PC-9 (cell line): ENCODE measurements around the gene CTNND2. TPM values are rescaled to one million over a fixed set of nuclear protein-coding genes. Genes with fewer than 3 reads are reported as not detected.

Source experiments
- BruUV-seq: library from RNA; stranded (reverse); fragments of 400-500 nt; replicated peaks from 2 replicates; lab custom pipeline; 2021; lab: Mats Ljungman, UMichigan
- CTCF ChIA-PET: fragments of 300-600 bp; sonication (Branson Sonifier 250); formaldehyde crosslinking; loops from one replicate; lab custom pipeline; 2022; ENCODE audit warnings: antibody characterized with exemption; lab: Charles Lee
- POLR2A ChIA-PET: fragments of 300-600 bp; sonication (Branson Sonifier 250); formaldehyde crosslinking; loops from one replicate; lab custom pipeline; 2022; ENCODE audit warnings: antibody characterized with exemption; ENCODE audit not compliant: unreplicated experiment; lab: Charles Lee
- DNase-seq, 2 experiments: peaks; one replicate each; pipeline versions ENCODE4 v3.0.0 to v3.0.0-alpha.2; 2015 to 2022; ENCODE audit warnings: mixed read lengths in 1 of 2
- H2AFZ ChIP-seq: fragments of 200-600 bp; sonication (generic); 2 replicates; pipeline ENCODE4 v1.8.1; 2017; ENCODE audit warnings: antibody characterized with exemption
- H3F3A ChIP-seq: fragments of 200-600 bp; sonication (generic); 2 replicates; pipeline ENCODE4 v1.8.1; 2017; ENCODE audit warnings: antibody characterized with exemption, mild to moderate bottlenecking, low read depth; ENCODE audit not compliant: insufficient read depth
- H3K27ac ChIP-seq: fragments of 200-600 bp; sonication (generic); 2 replicates; pipeline ENCODE4 v1.6.1; 2016; ENCODE audit warnings: mixed run types
- H3K27me3 ChIP-seq: fragments of 200-600 bp; sonication (generic); 2 replicates; pipeline ENCODE4 v1.6.1; 2016; ENCODE audit warnings: low read depth, mixed run types; ENCODE audit not compliant: insufficient read depth
- H3K36me3 ChIP-seq: fragments of 200-600 bp; sonication (generic); 2 replicates; pipeline ENCODE4 v1.6.1; 2016; ENCODE audit warnings: low read depth, mixed run types
- H3K4me1 ChIP-seq: fragments of 200-600 bp; sonication (generic); replicated peaks from 2 replicates; pipeline ENCODE4 v1.6.1; 2016; ENCODE audit warnings: mixed run types; ENCODE audit not compliant: insufficient read depth
- H3K4me2 ChIP-seq: fragments of 200-600 bp; sonication (generic); 2 replicates; pipeline ENCODE4 v1.6.1; 2017; ENCODE audit warnings: mixed run types
- H3K4me3 ChIP-seq: fragments of 200-600 bp; sonication (generic); 2 replicates; pipeline ENCODE4 v1.6.1; 2016; ENCODE audit warnings: mixed run types
- H3K79me2 ChIP-seq: fragments of 200-600 bp; sonication (generic); 2 replicates; pipeline ENCODE4 v1.6.1; 2017; ENCODE audit warnings: low read depth, mixed run types
- H3K9me2 ChIP-seq: fragments of 200-600 bp; sonication (generic); 2 replicates; pipeline ENCODE4 v1.8.1; 2017; ENCODE audit warnings: mild to moderate bottlenecking; ENCODE audit not compliant: insufficient read depth
- H3K9me3 ChIP-seq: fragments of 200-600 bp; sonication (generic); 2 replicates; pipeline ENCODE4 v1.8.1; 2016; ENCODE audit warnings: low read depth; ENCODE audit not compliant: insufficient read depth
- H4K20me1 ChIP-seq: fragments of 200-600 bp; sonication (generic); 2 replicates; pipeline ENCODE4 v1.8.1; 2017; ENCODE audit not compliant: insufficient read depth
- EZH2 ChIP-seq: fragments of 200-600 bp; sonication (generic); IDR thresholded peaks from 2 replicates; pipeline ENCODE4 v1.8.0; 2017; ENCODE audit warnings: antibody characterized with exemption, low read depth
- intact Hi-C: fragments of 100-400 bp; cut with micrococcal nuclease; formaldehyde crosslinking; loops from one replicate; pipeline ENCODE4 v1.10.0; 2022; ENCODE audit not compliant: unreplicated experiment
- total RNA-seq: library from RNA; stranded (reverse); gene quantifications from 2 replicates; pipeline ENCODE4 v1.2.3, GENCODE V29; 2021
- TF ChIP-seq, protein P1 (sequence below): fragments of 200-600 bp; sonication (generic); conservative IDR thresholded peaks from 2 replicates; pipeline ENCODE4 v1.6.1; 2017; ENCODE audit warnings: mixed run types, antibody characterized with exemption, mild to moderate bottlenecking, moderate library complexity

CTNND2 gene
- total RNA-seq, 1 experiment from 2014 or later: not detected

DNA sequence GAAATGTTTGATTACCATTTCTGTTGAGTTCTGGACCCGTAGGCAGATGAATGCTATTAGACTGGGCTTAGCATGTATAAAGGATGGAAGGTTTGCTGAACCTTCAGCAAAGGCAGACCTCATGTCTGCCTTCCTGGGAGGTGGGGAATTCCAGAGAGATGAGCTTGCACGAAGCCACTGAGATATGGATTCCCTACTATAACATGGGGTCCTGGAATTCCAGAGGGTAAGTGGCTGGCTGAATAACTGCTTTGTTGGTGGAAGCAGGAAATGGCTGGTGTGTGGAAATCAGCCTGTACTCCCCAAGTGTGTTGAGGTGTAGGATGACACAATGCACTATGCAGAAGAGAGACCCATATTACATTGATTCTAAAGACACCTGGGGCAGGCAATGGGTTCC, 526.4 kb downstream of the CTNND2 start:
- H3K4me3 ChIP-seq: no peak overlapping the region
- no peaks in the 10 kb centered on the region for H3K36me3 ChIP-seq
- H4K20me1 ChIP-seq: no peaks in the 10 kb centered on the region
- no peaks in the 10 kb centered on the region for H3F3A ChIP-seq
- ChIA-PET POLR2A (interaction anchor here (0.7 kb wide), 1 partner anchor 32 kb away, joined by 9 read pairs; no protein-coding TSS in a partner anchor), CTCF (no interaction called here)
- no peak for TF ChIP-seq EZH2
- TF ChIP-seq, protein P1, sequence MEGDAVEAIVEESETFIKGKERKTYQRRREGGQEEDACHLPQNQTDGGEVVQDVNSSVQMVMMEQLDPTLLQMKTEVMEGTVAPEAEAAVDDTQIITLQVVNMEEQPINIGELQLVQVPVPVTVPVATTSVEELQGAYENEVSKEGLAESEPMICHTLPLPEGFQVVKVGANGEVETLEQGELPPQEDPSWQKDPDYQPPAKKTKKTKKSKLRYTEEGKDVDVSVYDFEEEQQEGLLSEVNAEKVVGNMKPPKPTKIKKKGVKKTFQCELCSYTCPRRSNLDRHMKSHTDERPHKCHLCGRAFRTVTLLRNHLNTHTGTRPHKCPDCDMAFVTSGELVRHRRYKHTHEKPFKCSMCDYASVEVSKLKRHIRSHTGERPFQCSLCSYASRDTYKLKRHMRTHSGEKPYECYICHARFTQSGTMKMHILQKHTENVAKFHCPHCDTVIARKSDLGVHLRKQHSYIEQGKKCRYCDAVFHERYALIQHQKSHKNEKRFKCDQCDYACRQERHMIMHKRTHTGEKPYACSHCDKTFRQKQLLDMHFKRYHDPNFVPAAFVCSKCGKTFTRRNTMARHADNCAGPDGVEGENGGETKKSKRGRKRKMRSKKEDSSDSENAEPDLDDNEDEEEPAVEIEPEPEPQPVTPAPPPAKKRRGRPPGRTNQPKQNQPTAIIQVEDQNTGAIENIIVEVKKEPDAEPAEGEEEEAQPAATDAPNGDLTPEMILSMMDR: no peak
- intact Hi-C loops: no loop called here
- H3K9me2 ChIP-seq: no peaks in the 10 kb centered on the region
- BruUV-seq: no TSS peak
- no peak overlapping the region for H3K27ac ChIP-seq
- H3K4me1 ChIP-seq: no peaks in the 10 kb centered on the region
- no peak for DNase-seq
- H3K4me2 ChIP-seq: no peak overlapping the region
- no peaks in the 10 kb centered on the region for H3K79me2 ChIP-seq
- H3K27me3 ChIP-seq: peaks cover 46% of the 10 kb centered on the region
- H2AFZ ChIP-seq: no peak overlapping the region
- no peaks in the 10 kb centered on the region for H3K9me3 ChIP-seq

GRCh38 chr5:11372191-11372590, 532.1 kb downstream of the CTNND2 start:
- Histone ChIP-seq H2AFZ (no peak overlapping the region), H3K4me3 (no peak overlapping the region), H3K9me3 (no peaks in the 10 kb centered on the region), H3F3A (no peaks in the 10 kb centered on the region), H4K20me1 (no peaks in the 10 kb centered on the region), H3K36me3 (no peaks in the 10 kb centered on the region), H3K4me2 (no peak overlapping the region), H3K4me1 (no peaks in the 10 kb centered on the region), H3K27me3 (peaks cover 10% of the 10 kb centered on the region; the same call in 1 of the 2 replicates), H3K79me2 (no peaks in the 10 kb centered on the region), H3K9me2 (no peaks in the 10 kb centered on the region), H3K27ac (no peak overlapping the region)
- ChIA-PET POLR2A (no interaction called here), CTCF (no interaction called here)
- TF ChIP-seq, protein P1: no peak
- TF ChIP-seq EZH2: no peak
- intact Hi-C loops: no loop called here
- DNase-seq: no peak
- BruUV-seq: no TSS peak

GRCh38 chr5:11371021-11371420, 533.2 kb downstream of the CTNND2 start:
- Histone ChIP-seq H3K27me3 (peaks cover 13% of the 10 kb centered on the region; the same call in 1 of the 2 replicates), H3K36me3 (no peaks in the 10 kb centered on the region), H3K9me3 (no peaks in the 10 kb centered on the region), H3K79me2 (no peaks in the 10 kb centered on the region), H3K4me2 (no peak overlapping the region), H3K4me1 (no peaks in the 10 kb centered on the region), H3F3A (no peaks in the 10 kb centered on the region), H3K27ac (no peak overlapping the region), H2AFZ (no peak overlapping the region), H4K20me1 (no peaks in the 10 kb centered on the region), H3K9me2 (no peaks in the 10 kb centered on the region), H3K4me3 (no peak overlapping the region)
- CTCF ChIA-PET: no interaction called here
- intact Hi-C loops: no loop called here
- DNase-seq: no peak
- BruUV-seq: no TSS peak
- TF ChIP-seq, protein P1: no peak
- TF ChIP-seq EZH2: no peak
- POLR2A ChIA-PET: no interaction called here
